SU-DHL-6 (cell line): ENCODE data around the gene ATP9B.

Experiments used
- H2AFZ ChIP-seq: fragments of 200-600 bp; sonication (generic); 2 replicates; pipeline ENCODE4 v1.6.1; 2014; ENCODE audit warnings: low read depth, mild to moderate bottlenecking, moderate library complexity, mixed read lengths, antibody characterized with exemption, low read length; ENCODE audit not compliant: severe bottlenecking
- H3F3A ChIP-seq: fragments of 200-600 bp; shearing (Covaris generic); 2 replicates; pipeline ENCODE4 v1.6.0; 2016; ENCODE audit warnings: antibody characterized with exemption, mild to moderate bottlenecking; ENCODE audit not compliant: insufficient read depth
- H3K27ac ChIP-seq: fragments of 200-600 bp; sonication (generic); 2 replicates; pipeline ENCODE4 v1.5.1; 2016; ENCODE audit warnings: low read depth, mild to moderate bottlenecking, low read length, moderate library complexity, mixed read lengths
- H3K27me3 ChIP-seq: fragments of 200-600 bp; sonication (generic), shearing (Covaris generic); 2 replicates; pipeline ENCODE4 v1.6.0; 2014; ENCODE audit warnings: mild to moderate bottlenecking, low read length
- H3K36me3 ChIP-seq: fragments of 200-600 bp; sonication (generic); 2 replicates; pipeline ENCODE4 v1.6.1; 2014; ENCODE audit warnings: mild to moderate bottlenecking, low read length, mixed read lengths
- H3K4me2 ChIP-seq: fragments of 300-600, 200-600 bp; shearing (Covaris generic), sonication (generic); 2 replicates; pipeline ENCODE4 v1.6.0; 2014; ENCODE audit warnings: low read length, low read depth, mild to moderate bottlenecking; ENCODE audit not compliant: poor library complexity, severe bottlenecking
- H3K4me3 ChIP-seq: fragments of 200-600 bp; sonication (generic); 2 replicates; pipeline ENCODE4 v1.5.1; 2014; ENCODE audit warnings: antibody characterized with exemption, low read length, mild to moderate bottlenecking, mixed read lengths; ENCODE audit not compliant: insufficient read depth, poor library complexity, severe bottlenecking
- H3K79me2 ChIP-seq: fragments of 200-600 bp; sonication (generic); 2 replicates; pipeline ENCODE4 v1.6.1; 2014; ENCODE audit warnings: mild to moderate bottlenecking, low read length, moderate library complexity; ENCODE audit not compliant: insufficient read depth
- H3K9ac ChIP-seq: fragments of 200-600 bp; sonication (generic); 2 replicates; pipeline ENCODE4 v1.7.0; 2014; ENCODE audit warnings: mild to moderate bottlenecking, low read length
- H3K9me2 ChIP-seq: fragments of 200-600 bp; sonication (generic); replicated peaks from 2 replicates; pipeline ENCODE4 v1.6.1; 2014; ENCODE audit warnings: low read length; ENCODE audit not compliant: insufficient read depth
- H3K9me3 ChIP-seq: fragments of 200-600 bp; sonication (generic); 2 replicates; pipeline ENCODE4 v1.6.1; 2014; ENCODE audit warnings: low read length, mixed read lengths; ENCODE audit not compliant: insufficient read depth
- H4K20me1 ChIP-seq: fragments of 200-600 bp; sonication (generic); 2 replicates; pipeline ENCODE4 v1.6.1; 2014; ENCODE audit warnings: low read depth, mild to moderate bottlenecking, antibody characterized with exemption, low read length, moderate library complexity, mixed read lengths
- CTCF ChIP-seq: fragments of 200-600 bp; sonication (generic); IDR thresholded peaks from one replicate; pipeline ENCODE4 v1.5.1; 2017; ENCODE audit warnings: antibody characterized with exemption, mild to moderate bottlenecking, low read length, moderate library complexity; ENCODE audit not compliant: insufficient read depth, poor library complexity, severe bottlenecking
- EZH2phosphoT487 ChIP-seq: fragments of 200-600 bp; sonication (generic), shearing (Covaris generic); conservative IDR thresholded peaks from 2 replicates; pipeline ENCODE4 v1.6.1; 2018; ENCODE audit warnings: mild to moderate bottlenecking, antibody characterized with exemption, low read length, moderate library complexity, mixed read lengths

The ATP9B gene

GRCh38 chr18:79300413-79300812 lies 231.2 kb downstream of the ATP9B start:
- Histone ChIP-seq H3K9ac (no peak overlapping the region), H3K79me2 (no peaks in the 10 kb centered on the region), H4K20me1 (no peaks in the 10 kb centered on the region; the same call in 1 of the 2 replicates), H3K36me3 (no peaks in the 10 kb centered on the region), H3K9me3 (no peaks in the 10 kb centered on the region), H3K9me2 (no peaks in the 10 kb centered on the region), H3K27ac (no peak overlapping the region), H3K4me3 (no peak overlapping the region), H3F3A (no peaks in the 10 kb centered on the region), H3K27me3 (no peaks in the 10 kb centered on the region), H2AFZ (no peak overlapping the region), H3K4me2 (no peak overlapping the region)
- TF ChIP-seq EZH2phosphoT487: no peak
- TF ChIP-seq CTCF: no peak

GRCh38 chr18:79302120-79302519 lies 232.9 kb downstream of the ATP9B start:
- TF ChIP-seq CTCF (no peak), EZH2phosphoT487 (no peak)
- no peak overlapping the region for H3K4me2 ChIP-seq
- H3K9ac ChIP-seq: no peak overlapping the region

GRCh38 chr18:79305911-79306310 lies 236.7 kb downstream of the ATP9B start:
- no peak overlapping the region for H3K27ac ChIP-seq
- TF ChIP-seq CTCF (no peak), EZH2phosphoT487 (no peak)
- no peaks in the 10 kb centered on the region for H3K27me3 ChIP-seq

More at GRCh38 chr18:79302120-79302519, 232.9 kb downstream of the ATP9B start:
- Histone ChIP-seq H3K4me3 (no peak overlapping the region), H3K27me3 (no peaks in the 10 kb centered on the region), H3K27ac (no peak overlapping the region), H2AFZ (no peak overlapping the region), H3K9me3 (no peaks in the 10 kb centered on the region), H4K20me1 (no peaks in the 10 kb centered on the region; the same call in 1 of the 2 replicates), H3F3A (no peaks in the 10 kb centered on the region), H3K9me2 (no peaks in the 10 kb centered on the region), H3K36me3 (no peaks in the 10 kb centered on the region), H3K79me2 (no peaks in the 10 kb centered on the region)

More at GRCh38 chr18:79305911-79306310, 236.7 kb downstream of the ATP9B start:
- no peak overlapping the region for H3K4me2 ChIP-seq
- H2AFZ ChIP-seq: no peak overlapping the region
- no peaks in the 10 kb centered on the region for H3F3A ChIP-seq
- no peaks in the 10 kb centered on the region for H3K36me3 ChIP-seq
- no peaks in the 10 kb centered on the region for H3K79me2 ChIP-seq
- H3K9me3 ChIP-seq: no peaks in the 10 kb centered on the region
- no peak overlapping the region for H3K9ac ChIP-seq
- H3K4me3 ChIP-seq: no peak overlapping the region
- H3K9me2 ChIP-seq: no peaks in the 10 kb centered on the region
- no peaks in the 10 kb centered on the region for H4K20me1 ChIP-seq
